Caco-2 (cell line): Measurements from ENCODE around the gene C20orf173. TPM values are rescaled to one million over a fixed set of nuclear protein-coding genes. Genes with fewer than 3 reads are reported as not detected.

ENCODE experiments used
- BruUV-seq: library from RNA; stranded (reverse); fragments of 400-500 nt; replicated peaks from 2 replicates; lab custom pipeline; 2021; lab: Mats Ljungman, UMichigan
- CTCF ChIA-PET: fragments of 300-600 bp; sonication (Branson Sonifier 250); formaldehyde crosslinking; loops from one replicate; lab custom pipeline; 2022; ENCODE audit warnings: antibody characterized with exemption; lab: Charles Lee
- POLR2A ChIA-PET: fragments of 300-600 bp; sonication (Branson Sonifier 250); formaldehyde crosslinking; loops from one replicate; lab custom pipeline; 2022; ENCODE audit warnings: antibody characterized with exemption; lab: Charles Lee
- DNase-seq, 2 experiments: peaks; one replicate each; pipeline versions ENCODE4 v3.0.0 to v3.0.0-alpha.2; 2020 to 2022
- H3K27me3 ChIP-seq: replicated peaks from 2 replicates; pipeline ENCODE4 v1.6.0; 2011; ENCODE audit warnings: low read length; ENCODE audit not compliant: control insufficient read depth, insufficient read depth
- H3K36me3 ChIP-seq: 2 replicates; pipeline ENCODE4 v1.5.1; 2011; ENCODE audit warnings: low read length; ENCODE audit not compliant: control insufficient read depth, insufficient read depth
- H3K4me1 ChIP-seq: fragments of 250-450 bp; sonication (Bioruptor Pico); 2 replicates; pipeline ENCODE4 v1.5.1; 2020; ENCODE audit warnings: mild to moderate bottlenecking
- H3K4me3 ChIP-seq: 2 replicates; pipeline ENCODE4 v1.5.1; 2011; ENCODE audit warnings: low read depth, mild to moderate bottlenecking, control low read depth, low read length
- H3K9me3 ChIP-seq: fragments of 250-450 bp; sonication (Bioruptor Pico); 2 replicates; pipeline ENCODE4 v1.5.1; 2020; ENCODE audit warnings: mild to moderate bottlenecking, moderate library complexity
- H3K27ac Mint-ChIP-seq: one replicate; pipeline ENCODE4 v1.8.0; 2022; ENCODE audit warnings: mixed read lengths; ENCODE audit not compliant: unreplicated experiment
- H3K27me3 Mint-ChIP-seq: one replicate; pipeline ENCODE4 v1.8.0; 2022; ENCODE audit warnings: mixed read lengths; ENCODE audit not compliant: insufficient read depth, unreplicated experiment
- H3K36me3 Mint-ChIP-seq: one replicate; pipeline ENCODE4 v1.8.0; 2022; ENCODE audit warnings: mild to moderate bottlenecking, mixed read lengths; ENCODE audit not compliant: insufficient read depth, unreplicated experiment
- H3K4me1 Mint-ChIP-seq: one replicate; pipeline ENCODE4 v1.8.0; 2022; ENCODE audit warnings: low read depth, mixed read lengths; ENCODE audit not compliant: unreplicated experiment
- H3K4me3 Mint-ChIP-seq: one replicate; pipeline ENCODE4 v1.8.0; 2022; ENCODE audit warnings: mild to moderate bottlenecking, moderate library complexity, mixed read lengths; ENCODE audit not compliant: unreplicated experiment
- H3K9me3 Mint-ChIP-seq: one replicate; pipeline ENCODE4 v1.8.0; 2022; ENCODE audit warnings: mixed read lengths; ENCODE audit not compliant: unreplicated experiment
- CTCF ChIP-seq, 2 experiments: fragments of 200-600 bp in 1 of 2; IDR thresholded peaks; 1 replicate in 1 of 2; 2 replicates in 1 of 2; pipeline versions ENCODE4 v1.5.1 to v1.8.0; 2011 to 2022; ENCODE audit warnings: antibody characterized with exemption in 1 of 2, control low read depth in 1 of 2, inconsistent platforms in 1 of 2, low read depth in 1 of 2, low read length in 1 of 2, mild to moderate bottlenecking in 1 of 2, moderate library complexity in 1 of 2; ENCODE audit not compliant: insufficient read depth in 1 of 2, severe bottlenecking in 1 of 2, unreplicated experiment in 1 of 2
- intact Hi-C: fragments of 100-400 bp; cut with micrococcal nuclease; formaldehyde crosslinking; loops from one replicate; pipeline ENCODE4 v1.10.0; 2022; ENCODE audit not compliant: unreplicated experiment
- total RNA-seq: library from RNA; stranded (reverse); gene quantifications from 2 replicates; pipeline ENCODE4 v1.2.3, GENCODE V29; 2022

Gene C20orf173
- total RNA-seq, 1 experiment from 2014 or later = not detected

GRCh38 chr20:35491823-35492222 lies 37.6 kb downstream of the C20orf173 start:
- no peak for DNase-seq
- H3K4me3 ChIP-seq = no peak overlapping the region
- no peak overlapping the region for H3K27ac Mint-ChIP-seq
- no peaks in the 10 kb centered on the region for H3K27me3 ChIP-seq
- no peaks in the 10 kb centered on the region for H3K9me3 Mint-ChIP-seq
- POLR2A ChIA-PET = interaction anchor here (0.5 to 0.7 kb wide), 3 partner anchors 12 to 45 kb away, joined by 3 to 6 read pairs (median 3); partner anchors contain the start of gene CEP250
- intact Hi-C loops = no loop called here
- H3K27me3 Mint-ChIP-seq = no peaks in the 10 kb centered on the region
- BruUV-seq = no TSS peak
- H3K4me1 Mint-ChIP-seq = no peaks in the 10 kb centered on the region
- no peak overlapping the region for H3K4me3 Mint-ChIP-seq
- peaks cover 20% of the 10 kb centered on the region for H3K36me3 ChIP-seq
- H3K36me3 Mint-ChIP-seq = peaks cover 70% of the 10 kb centered on the region
- no peaks in the 10 kb centered on the region for H3K9me3 ChIP-seq
- H3K4me1 ChIP-seq = no peaks in the 10 kb centered on the region
- CTCF ChIA-PET = no interaction called here
- no peak for TF ChIP-seq CTCF (IDR thresholded peaks at IDR 0.05; ENCODE audit: insufficient read depth in 1 of 2, low read depth in 1 of 2, low read length in 1 of 2, severe bottlenecking in 1 of 2, unreplicated experiment in 1 of 2)

GRCh38 chr20:35490736-35491181 lies 38.7 kb downstream of the C20orf173 start:
- CTCF ChIA-PET = no interaction called here
- intact Hi-C loops = no loop called here
- peaks cover 70% of the 10 kb centered on the region for H3K36me3 Mint-ChIP-seq

DNA sequence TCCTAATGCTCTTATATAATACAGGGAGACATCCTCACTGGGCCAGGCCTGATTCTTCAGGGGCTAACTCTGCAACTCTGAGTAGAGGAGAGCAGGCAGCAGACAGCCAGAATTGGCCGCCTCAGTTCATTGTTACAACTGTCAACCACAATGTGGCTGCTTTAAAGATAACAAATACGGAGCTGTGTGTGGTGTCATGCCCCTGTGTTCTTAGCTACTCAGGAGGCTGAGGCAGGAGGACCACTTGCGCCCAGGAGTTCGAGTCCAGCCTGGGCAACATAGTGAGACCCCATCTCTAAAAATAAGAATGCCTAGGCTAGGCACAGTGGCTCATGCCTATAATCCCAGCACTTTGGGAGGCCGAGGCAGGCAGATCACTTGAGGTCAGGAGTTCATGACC lies 39.7 kb downstream of the C20orf173 start:
- no peak for TF ChIP-seq CTCF (IDR thresholded peaks at IDR 0.05; ENCODE audit: insufficient read depth in 1 of 2, low read depth in 1 of 2, low read length in 1 of 2, severe bottlenecking in 1 of 2, unreplicated experiment in 1 of 2)
- no peaks in the 10 kb centered on the region for H3K9me3 ChIP-seq
- DNase-seq = no peak
- H3K4me3 Mint-ChIP-seq = no peak overlapping the region
- H3K4me1 ChIP-seq = no peaks in the 10 kb centered on the region
- H3K36me3 Mint-ChIP-seq = peaks cover 68% of the 10 kb centered on the region
- H3K4me1 Mint-ChIP-seq = no peaks in the 10 kb centered on the region
- no peak overlapping the region for H3K4me3 ChIP-seq
- intact Hi-C loops = no loop called here
- no peaks in the 10 kb centered on the region for H3K27me3 ChIP-seq
- H3K27me3 Mint-ChIP-seq = no peaks in the 10 kb centered on the region
- no peak overlapping the region for H3K27ac Mint-ChIP-seq
- no TSS peak for BruUV-seq
- POLR2A ChIA-PET = interaction anchor here (0.6 kb wide), 2 partner anchors 22 to 52 kb away, joined by 3 read pairs; no protein-coding TSS in a partner anchor
- H3K36me3 ChIP-seq = peaks cover 18% of the 10 kb centered on the region
- peaks cover 2% of the 10 kb centered on the region for H3K9me3 Mint-ChIP-seq
- CTCF ChIA-PET = interaction anchor here (0.6 kb wide), 1 partner anchor 121 kb away, joined by 3 read pairs; no protein-coding TSS in a partner anchor

More at GRCh38 chr20:35490736-35491181, 38.7 kb downstream of the C20orf173 start:
- no peaks in the 10 kb centered on the region for H3K9me3 Mint-ChIP-seq
- no peak for DNase-seq
- H3K4me1 Mint-ChIP-seq = no peaks in the 10 kb centered on the region
- no peaks in the 10 kb centered on the region for H3K9me3 ChIP-seq
- BruUV-seq = no TSS peak
- POLR2A ChIA-PET = no interaction called here
- H3K4me3 ChIP-seq = no peak overlapping the region
- no peaks in the 10 kb centered on the region for H3K4me1 ChIP-seq
- TF ChIP-seq CTCF (IDR thresholded peaks at IDR 0.05; ENCODE audit: insufficient read depth in 1 of 2, low read depth in 1 of 2, low read length in 1 of 2, severe bottlenecking in 1 of 2, unreplicated experiment in 1 of 2) = no peak
- peak overlapping the region; percentile 42 for H3K27ac Mint-ChIP-seq
- no peaks in the 10 kb centered on the region for H3K27me3 Mint-ChIP-seq
- H3K27me3 ChIP-seq = no peaks in the 10 kb centered on the region
- H3K4me3 Mint-ChIP-seq = no peak overlapping the region
- peaks cover 18% of the 10 kb centered on the region for H3K36me3 ChIP-seq
